ENCODE results near the gene ARID4A.
"Not testable (repeated sequence)": the region's sequence is repeated elsewhere in the genome, so short reads cannot be mapped to it uniquely, and the experiment has no call there.

The ARID4A gene

GRCh38 chr14:58315606-58316005, 17.3 kb downstream of the ARID4A start:
- in situ Hi-C loops (cut with HindIII; ENCODE audit: low sequenced_read_pairs) = no loop called here
- H3K4me3 ChIP-seq (ENCODE audit: low read depth, low read length) = no peak overlapping the region

GRCh38 chr14:58327019-58327418, 28.7 kb downstream of the ARID4A start:
- TF ChIP-seq CTCF (IDR thresholded peaks at IDR 0.05; ENCODE audit: low read depth, low read length, missing control alignments) = no peak
- DNase-seq (ENCODE audit: low read depth) = no peak
- no peak overlapping the region for H3K4me3 ChIP-seq (ENCODE audit: low read depth, low read length)
- in situ Hi-C loops (cut with HindIII; ENCODE audit: low sequenced_read_pairs) = no loop called here

More at GRCh38 chr14:58315606-58316005, 17.3 kb downstream of the ARID4A start:
- DNase-seq (ENCODE audit: low read depth) = no peak
- TF ChIP-seq CTCF (IDR thresholded peaks at IDR 0.05; ENCODE audit: low read depth, low read length, missing control alignments) = no peak

- no peak for TF ChIP-seq CTCF (IDR thresholded peaks at IDR 0.05; ENCODE audit: low read depth, low read length, missing control alignments)
- peak overlapping the region; percentile 18 for H3K4me3 ChIP-seq (ENCODE audit: low read depth, low read length)
- in situ Hi-C loops (cut with HindIII; ENCODE audit: low sequenced_read_pairs) = no loop called here
- peak; percentile 98 for DNase-seq (ENCODE audit: low read depth)
Measured at GRCh38 chr14:58331111-58331510, 32.8 kb downstream of the ARID4A start.

- no peak for DNase-seq (ENCODE audit: low read depth)
- no peak overlapping the region for H3K4me3 ChIP-seq (ENCODE audit: low read depth, low read length)
- in situ Hi-C loops (cut with HindIII; ENCODE audit: low sequenced_read_pairs) = no loop called here
- no peak for TF ChIP-seq CTCF (IDR thresholded peaks at IDR 0.05; ENCODE audit: low read depth, low read length, missing control alignments)
Measured at GRCh38 chr14:58332561-58332960, 34.2 kb downstream of the ARID4A start.

GRCh38 chr14:58339666-58340065, 41.3 kb downstream of the ARID4A start:
- in situ Hi-C loops (cut with HindIII; ENCODE audit: low sequenced_read_pairs); H3K4me3 ChIP-seq (ENCODE audit: low read depth, low read length); DNase-seq (ENCODE audit: low read depth): not testable (repeated sequence)

GRCh38 chr14:58341152-58341748, 42.9 kb downstream of the ARID4A start:
- in situ Hi-C loops (cut with HindIII; ENCODE audit: low sequenced_read_pairs) = no loop called here

GRCh38 chr14:58343535-58343934, 45.2 kb downstream of the ARID4A start:
- H3K4me3 ChIP-seq (ENCODE audit: low read depth, low read length); DNase-seq (ENCODE audit: low read depth); in situ Hi-C loops (cut with HindIII; ENCODE audit: low sequenced_read_pairs): not testable (repeated sequence)

More at GRCh38 chr14:58341152-58341748, 42.9 kb downstream of the ARID4A start:
- no peak for TF ChIP-seq CTCF (IDR thresholded peaks at IDR 0.05; ENCODE audit: low read depth, low read length, missing control alignments)
- H3K4me3 ChIP-seq (ENCODE audit: low read depth, low read length) = no peak overlapping the region
- no peak for DNase-seq (ENCODE audit: low read depth)

Measured in astrocyte of the cerebellum (primary cell).